GM21515 (cell line): ENCODE results near the gene ANKS3.

ENCODE experiments used
- ATAC-seq: cut with Tn5 transposase; IDR thresholded peaks from one replicate; pipeline ENCODE4 v1.9.1; 2021; ENCODE audit not compliant: unreplicated experiment

The ANKS3 gene

DNA sequence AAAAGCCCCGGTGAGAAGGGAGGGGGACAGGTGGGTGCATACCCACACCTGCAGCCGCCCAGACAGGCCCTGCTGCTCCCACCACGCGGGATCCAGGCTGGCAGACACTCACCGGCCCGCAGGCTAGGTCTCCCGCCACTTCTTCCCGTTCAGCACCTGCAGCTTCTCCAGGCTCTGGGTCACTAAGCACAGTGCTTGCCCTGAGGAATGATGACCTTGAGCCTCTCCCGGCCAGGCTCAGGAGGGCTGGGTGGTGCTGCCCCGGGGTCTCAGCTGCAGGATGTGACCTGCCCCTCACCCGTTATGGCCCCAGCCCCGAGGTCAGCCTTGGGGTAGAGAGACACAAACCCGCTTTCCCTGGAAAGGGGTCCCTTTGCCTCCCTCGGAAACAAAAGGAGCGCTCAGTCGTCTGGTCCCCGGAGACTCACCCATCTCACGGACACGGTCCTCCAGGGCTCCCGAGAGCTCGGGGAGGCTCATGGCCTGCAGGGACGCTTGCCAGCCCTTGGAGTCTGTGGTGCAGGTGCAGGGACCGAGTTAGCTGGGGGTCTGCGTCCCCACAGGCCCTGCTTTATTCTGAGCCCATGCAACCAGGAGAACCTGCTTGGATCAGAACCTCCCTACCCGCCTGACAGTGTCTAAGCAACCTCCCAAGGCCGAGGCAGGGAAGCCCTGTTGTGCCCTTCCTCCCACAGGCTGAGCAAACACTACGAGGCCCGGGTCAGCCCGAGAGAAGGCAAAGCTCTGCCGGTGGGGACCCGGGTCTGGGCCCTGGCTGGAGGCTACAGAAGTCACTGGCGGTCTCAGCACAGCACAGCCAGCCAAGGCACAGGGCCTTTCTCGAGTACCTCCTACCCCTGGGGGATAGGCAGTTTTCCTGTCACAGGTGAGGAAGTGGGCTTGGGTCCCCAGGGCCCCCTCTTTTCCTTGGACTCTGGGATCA, 36.9 kb downstream of the ANKS3 start:
- no peak for ATAC-seq

GRCh38 chr16:4696172-4696904, 37.7 kb downstream of the ANKS3 start:
- no peak for ATAC-seq

DNA sequence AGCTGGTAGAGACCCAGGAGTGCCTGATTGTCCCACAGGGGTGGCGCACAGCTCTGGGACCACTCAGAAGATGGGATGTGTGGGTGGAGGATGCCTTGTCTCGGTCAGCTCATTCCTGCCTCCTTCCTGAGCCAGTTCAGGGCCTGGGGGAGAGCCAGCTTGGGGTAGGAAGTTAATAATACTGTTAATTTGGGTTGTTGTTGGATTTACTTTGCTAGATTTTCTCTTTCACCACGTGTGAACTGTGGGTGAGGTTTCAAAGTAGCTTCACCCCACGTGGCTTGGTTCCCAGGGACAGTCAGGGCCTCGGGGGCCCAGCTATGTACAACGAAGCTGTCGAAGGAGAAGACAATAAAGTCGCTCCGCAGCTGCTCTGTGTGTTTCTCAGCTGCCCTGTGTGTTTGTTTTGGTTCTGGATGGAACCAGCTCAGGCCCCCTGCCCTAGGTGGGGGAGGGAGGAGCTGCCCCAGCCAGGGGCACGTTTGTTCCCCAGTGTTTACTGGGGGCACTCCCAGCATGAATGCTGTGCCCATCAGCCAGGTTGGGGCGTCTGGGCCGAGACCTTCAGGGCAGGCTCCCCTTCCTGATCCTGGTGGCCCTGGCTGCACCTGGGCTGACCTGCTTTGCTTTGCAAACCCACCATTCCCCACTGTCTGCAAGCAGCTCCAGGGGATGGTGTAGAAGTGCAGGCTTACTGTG, 38.4 kb downstream of the ANKS3 start:
- ATAC-seq = no peak

GRCh38 chr16:4694642-4695451, 39.2 kb downstream of the ANKS3 start:
- no peak for ATAC-seq

DNA sequence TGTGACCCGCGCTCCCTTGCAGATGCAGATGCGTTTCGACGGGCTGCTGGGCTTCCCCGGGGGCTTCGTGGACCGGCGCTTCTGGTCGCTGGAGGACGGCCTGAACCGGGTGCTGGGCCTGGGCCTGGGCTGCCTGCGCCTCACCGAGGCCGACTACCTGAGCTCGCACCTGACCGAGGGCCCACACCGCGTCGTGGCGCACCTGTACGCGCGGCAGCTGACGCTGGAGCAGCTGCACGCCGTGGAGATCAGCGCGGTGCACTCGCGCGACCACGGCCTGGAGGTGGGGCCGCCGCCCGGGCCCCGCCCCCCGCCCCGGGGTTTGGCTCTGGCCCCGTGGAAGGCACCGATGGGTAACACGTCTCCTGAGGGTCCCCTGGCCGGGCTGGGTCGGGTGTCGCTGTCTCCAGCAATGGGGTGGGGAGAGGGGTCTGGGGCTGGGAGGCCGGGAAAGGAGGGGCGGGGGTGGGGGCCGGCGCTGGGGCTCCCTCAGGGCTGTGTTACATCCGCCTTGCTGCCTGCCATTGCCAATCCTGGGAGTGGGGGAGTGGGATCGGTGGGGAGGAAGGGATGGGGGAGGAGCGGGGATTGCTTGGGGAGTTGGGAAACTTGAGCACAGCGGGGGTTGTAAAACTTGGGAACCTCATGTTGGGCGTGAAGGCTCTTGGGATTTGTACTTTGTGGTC, 40.0 kb downstream of the ANKS3 start:
- ATAC-seq = peak; percentile 1

- peak; percentile 90 for ATAC-seq
Measured at GRCh38 chr16:4693296-4693955, 40.6 kb downstream of the ANKS3 start, which contains the start of gene NUDT16L1. TSS of gene NUDT16L1 (plus strand) at chr16:4693562. CDS start at chr16:4693727, 165 bp downstream.

GRCh38 chr16:4692460-4693295, 41.4 kb downstream of the ANKS3 start:
- peak; percentile 15 for ATAC-seq

- no peak for ATAC-seq
Measured at GRCh38 chr16:4691666-4692412, 42.2 kb downstream of the ANKS3 start.

DNA sequence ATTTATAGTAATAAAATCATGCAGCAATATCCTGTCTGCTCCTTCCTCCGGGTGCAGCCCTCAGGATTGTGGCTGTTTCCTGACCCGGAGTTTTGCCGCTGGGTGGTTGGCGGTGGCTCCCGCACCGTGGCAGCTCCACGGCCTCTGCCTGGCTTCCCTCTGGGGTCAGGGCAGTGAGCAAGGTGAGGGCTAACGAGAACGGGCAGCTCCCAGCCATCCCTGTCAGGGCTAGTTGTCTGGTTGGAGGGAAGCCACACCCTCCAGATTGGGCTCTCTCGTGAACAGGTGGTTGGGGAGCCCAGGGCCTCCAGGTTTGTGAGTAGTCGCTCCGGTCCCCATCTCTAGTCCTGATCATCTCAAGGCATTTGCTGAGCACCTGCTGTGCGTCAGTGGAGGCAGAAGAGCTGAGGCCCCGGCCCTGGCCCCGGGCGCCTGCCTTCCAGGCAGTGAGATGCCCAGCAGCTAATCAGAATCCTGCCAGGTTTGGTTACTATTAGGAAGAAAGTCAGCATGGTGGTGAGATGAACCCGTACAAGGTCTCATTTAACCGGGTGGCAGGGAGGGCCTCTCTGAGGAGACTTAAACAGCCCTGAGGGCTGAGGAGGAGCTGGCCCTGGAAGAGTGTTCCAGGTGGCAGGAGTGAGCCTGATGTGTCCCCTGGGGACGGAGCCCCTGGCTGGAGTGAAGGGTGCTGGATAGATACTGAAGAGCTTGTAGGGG, 43.0 kb downstream of the ANKS3 start:
- ATAC-seq = no peak

- no peak for ATAC-seq
Measured at GRCh38 chr16:4689864-4690704, 44.0 kb downstream of the ANKS3 start.

DNA sequence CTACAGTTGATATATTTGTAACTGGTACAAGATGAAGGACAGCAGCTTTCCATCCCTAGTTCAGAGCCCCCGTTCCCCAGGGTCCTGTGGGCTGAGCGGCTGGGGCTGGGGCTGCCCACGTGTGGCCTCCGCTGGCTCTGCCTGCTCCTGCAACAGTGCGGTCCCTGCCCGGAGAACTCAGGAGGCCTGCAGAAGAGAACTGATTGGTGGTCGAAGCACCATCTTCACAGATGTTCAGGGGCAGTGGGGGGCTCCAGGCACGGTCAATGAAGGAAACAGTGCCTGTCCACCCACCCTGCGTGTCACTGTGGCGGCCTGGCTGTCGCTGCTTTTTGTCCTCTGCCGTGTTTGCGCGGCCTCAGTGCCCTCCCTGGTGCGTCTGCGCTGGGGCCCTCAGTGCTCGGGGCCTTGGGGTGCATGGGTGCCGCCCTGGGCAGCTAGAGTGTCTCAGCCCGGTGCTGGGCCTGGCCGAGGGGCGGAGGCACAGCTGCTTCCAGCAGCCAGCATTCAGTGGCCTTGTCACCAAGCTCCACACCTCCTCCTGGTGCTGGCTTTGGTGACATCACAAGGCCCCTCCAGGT, 44.9 kb downstream of the ANKS3 start:
- ATAC-seq = no peak

- no peak for ATAC-seq
Measured at GRCh38 chr16:4688674-4689045, 45.4 kb downstream of the ANKS3 start.

DNA sequence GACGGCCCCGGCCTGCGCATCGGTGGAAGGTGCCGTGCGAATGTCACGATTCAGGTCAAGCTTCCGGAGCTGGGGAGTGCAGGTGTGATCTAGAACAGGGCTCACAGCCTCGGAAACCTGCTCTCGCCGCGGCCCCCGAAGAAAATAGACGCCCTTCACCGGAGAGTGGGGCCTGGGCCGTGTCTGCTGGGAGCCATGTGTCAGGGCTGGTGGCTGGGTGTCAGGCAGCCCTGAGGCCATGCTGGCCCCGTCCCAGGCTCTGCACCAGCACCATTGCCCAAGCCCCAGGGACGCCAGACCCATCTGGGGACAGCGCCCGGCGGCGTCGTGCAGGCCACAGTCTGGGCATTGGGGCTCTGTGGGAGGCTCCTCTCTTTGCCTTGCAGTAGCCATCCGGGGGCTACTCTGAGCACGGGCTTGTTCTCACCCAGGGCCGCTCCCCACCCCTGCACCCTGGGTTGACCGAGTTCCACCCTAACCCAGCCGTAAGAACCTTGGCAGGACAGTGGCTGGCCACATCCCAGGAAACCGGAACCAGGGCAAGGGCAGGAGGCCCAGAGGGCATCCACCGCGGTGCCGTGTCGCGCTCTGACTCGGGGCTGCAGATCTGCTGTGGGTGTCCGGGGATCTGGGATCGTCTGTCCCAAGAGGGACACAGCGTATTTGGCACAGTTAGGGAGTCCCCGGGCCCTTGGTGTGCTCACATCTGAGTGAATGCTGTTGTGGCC, 46.0 kb downstream of the ANKS3 start:
- no peak for ATAC-seq

GRCh38 chr16:4687416-4687815, 46.7 kb downstream of the ANKS3 start:
- ATAC-seq = no peak

DNA sequence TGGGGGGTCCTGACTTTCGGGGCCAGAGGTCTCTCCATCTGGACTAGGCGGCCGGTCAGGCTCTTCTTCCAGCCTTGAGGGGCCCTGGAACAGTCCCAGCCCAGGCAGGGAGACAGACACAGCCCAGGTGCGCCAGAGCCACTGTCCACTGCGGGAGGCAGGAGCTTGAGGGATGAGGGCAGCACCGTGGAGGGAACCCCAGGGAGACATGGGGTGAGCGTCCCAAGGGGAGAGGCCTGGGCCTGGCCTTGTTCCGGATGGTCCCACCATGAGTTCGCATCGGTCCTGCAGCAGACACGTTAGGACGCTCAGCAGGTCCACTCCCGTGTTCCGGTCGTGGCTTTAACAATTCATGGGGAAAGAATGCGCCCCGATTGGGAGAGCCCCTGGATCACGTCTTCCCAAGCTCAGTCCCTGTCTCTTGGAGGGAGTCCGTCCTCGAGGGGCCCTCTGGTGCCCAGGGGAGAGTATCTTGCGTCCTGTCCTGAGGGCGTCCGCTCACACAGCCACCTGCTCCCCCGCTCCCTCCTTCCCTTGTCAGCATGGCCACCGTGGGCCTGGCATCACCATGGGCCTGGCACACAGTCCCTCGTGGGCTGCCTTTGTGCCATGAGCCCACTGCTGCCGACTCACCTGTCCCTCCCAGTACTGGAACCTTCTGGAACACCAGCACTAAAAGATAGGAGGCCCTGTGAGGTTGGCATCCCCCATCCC, 47.4 kb downstream of the ANKS3 start:
- no peak for ATAC-seq
